Measurements from ENCODE around the gene P2RY2. TPM values are rescaled to one million over a fixed set of nuclear protein-coding genes. Genes with fewer than 3 reads are reported as not detected.

Gene P2RY2
- polyA plus RNA-seq, 1 of the 3 experiments (the other 2 are of a cell fraction): 0.12 TPM

DNA sequence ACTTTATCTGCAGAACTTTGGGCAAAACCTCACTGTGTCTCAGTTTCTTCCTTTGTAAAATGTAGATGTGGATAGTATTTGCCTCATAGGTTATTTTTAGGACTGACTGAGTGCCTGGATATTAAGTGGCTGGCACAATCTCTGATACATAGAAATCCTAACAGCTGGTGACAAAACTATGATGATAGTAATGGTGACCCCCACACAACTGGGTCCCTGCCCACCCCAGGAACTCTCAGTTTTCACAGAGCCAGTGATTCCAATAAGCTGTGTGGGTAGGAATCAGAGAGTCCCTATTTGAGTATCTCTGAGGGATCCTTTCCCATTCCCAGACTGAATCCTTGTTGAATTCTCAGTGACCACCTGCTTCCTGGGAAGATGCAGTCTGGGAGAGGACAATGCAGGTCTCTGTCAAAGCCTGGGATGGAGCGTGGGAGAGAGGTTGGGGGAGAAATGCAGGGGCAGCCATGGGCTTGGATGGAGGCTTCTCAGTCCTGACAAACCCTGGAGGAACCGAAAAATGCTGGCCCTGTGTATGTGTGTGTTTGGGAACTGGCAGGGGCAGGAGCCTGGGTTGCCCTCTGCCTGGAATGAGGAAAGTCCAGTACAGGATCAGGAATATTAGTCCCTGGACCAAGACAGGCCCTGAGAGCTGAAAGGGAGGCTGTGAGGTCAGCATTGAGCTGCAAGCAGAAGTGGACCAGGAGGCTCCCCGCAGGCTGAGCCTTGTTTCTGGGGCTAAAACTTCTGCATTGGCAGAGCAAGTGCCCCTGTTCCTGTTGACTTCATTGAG lies 48.0 kb downstream of the P2RY2 start (continued):
- TF ChIP-seq, protein P1, sequence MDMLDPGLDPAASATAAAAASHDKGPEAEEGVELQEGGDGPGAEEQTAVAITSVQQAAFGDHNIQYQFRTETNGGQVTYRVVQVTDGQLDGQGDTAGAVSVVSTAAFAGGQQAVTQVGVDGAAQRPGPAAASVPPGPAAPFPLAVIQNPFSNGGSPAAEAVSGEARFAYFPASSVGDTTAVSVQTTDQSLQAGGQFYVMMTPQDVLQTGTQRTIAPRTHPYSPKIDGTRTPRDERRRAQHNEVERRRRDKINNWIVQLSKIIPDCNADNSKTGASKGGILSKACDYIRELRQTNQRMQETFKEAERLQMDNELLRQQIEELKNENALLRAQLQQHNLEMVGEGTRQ (IDR thresholded peaks at IDR 0.05; ENCODE audit: borderline replicate concordance, low read depth, low read length): no peak
- TF ChIP-seq FOSL2 (IDR thresholded peaks at IDR 0.05; ENCODE audit: borderline replicate concordance, low read depth) (no peak), TEAD4 (IDR thresholded peaks at IDR 0.05; ENCODE audit: borderline replicate concordance, insufficient read depth) (no peak)
- TF ChIP-seq, protein P2, sequence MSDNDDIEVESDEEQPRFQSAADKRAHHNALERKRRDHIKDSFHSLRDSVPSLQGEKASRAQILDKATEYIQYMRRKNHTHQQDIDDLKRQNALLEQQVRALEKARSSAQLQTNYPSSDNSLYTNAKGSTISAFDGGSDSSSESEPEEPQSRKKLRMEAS (IDR thresholded peaks at IDR 0.05; ENCODE audit: low read depth): no peak

DNA sequence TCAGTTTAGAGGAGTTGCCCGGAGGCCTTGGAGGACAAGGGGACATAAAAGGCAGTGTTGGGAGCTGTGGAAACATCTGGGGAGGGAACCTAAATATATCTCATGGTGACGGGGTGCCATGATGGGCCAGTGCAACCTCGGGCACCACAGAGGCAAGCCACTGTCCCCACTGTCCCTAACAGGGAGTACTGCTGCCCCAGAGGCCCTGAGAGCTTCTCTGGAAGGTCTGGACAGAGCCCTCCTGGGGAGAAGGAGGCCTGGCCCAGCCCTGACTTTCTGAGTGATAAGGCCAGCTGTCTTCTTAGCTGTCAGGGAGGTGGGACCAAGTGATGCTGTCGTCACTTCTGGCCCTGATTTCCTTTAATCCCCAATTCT lies 48.6 kb downstream of the P2RY2 start:
- Histone ChIP-seq H4K20me1 (ENCODE audit: insufficient read depth) (no peaks in the 10 kb centered on the region), H3K79me2 (ENCODE audit: insufficient read depth) (no peaks in the 10 kb centered on the region), H3K4me1 (ENCODE audit: control insufficient read depth in 1 of 2, insufficient read depth in 2 of 2, low read depth in 1 of 2, low read length in 1 of 2) (peaks cover under 1 to 31% of the 10 kb centered on the region in 2 experiments; a peak in 2 of 4 replicates), H3K4me3 (ENCODE audit: low read depth in 2 of 2, low read length in 1 of 2) (no peak overlapping the region), H3K27ac (ENCODE audit: low read depth in 2 of 2, low read length in 1 of 2) (no peak overlapping the region), H3K27me3 (ENCODE audit: insufficient read depth) (no peaks in the 10 kb centered on the region), H3K9ac (no peak overlapping the region), H2AFZ (ENCODE audit: low read depth) (no peak overlapping the region), H3F3A (replicated peaks; ENCODE audit: insufficient read depth) (no peaks in the 10 kb centered on the region), H3K4me2 (no peak overlapping the region), H3K9me2 (no peaks in the 10 kb centered on the region), H3K36me3 (replicated peaks in 1 of 2; ENCODE audit: control insufficient read depth in 1 of 2, insufficient read depth in 2 of 2, low read length in 1 of 2) (no peaks in the 10 kb centered on the region), H3K9me3 (no peaks in the 10 kb centered on the region)
- DNase-seq: no peak
- ChIA-PET CTCF (interaction anchor here (0.9 to 15.0 kb wide), 4 partner anchors 19 to 69 kb away, joined by 4 to 179 read pairs (median 72); no protein-coding TSS in a partner anchor), POLR2A (no interaction called here)
- WGBS (ENCODE audit: low lambda C conversion rate): 80% methylated on average over 3 of the region's 4 CpGs
- no peak for TF ChIP-seq JUND (IDR thresholded peaks at IDR 0.05)
- TF ChIP-seq EZH2phosphoT487 (IDR thresholded peaks at IDR 0.05; ENCODE audit: borderline replicate concordance, low read depth): no peak
- TF ChIP-seq, protein P3, sequence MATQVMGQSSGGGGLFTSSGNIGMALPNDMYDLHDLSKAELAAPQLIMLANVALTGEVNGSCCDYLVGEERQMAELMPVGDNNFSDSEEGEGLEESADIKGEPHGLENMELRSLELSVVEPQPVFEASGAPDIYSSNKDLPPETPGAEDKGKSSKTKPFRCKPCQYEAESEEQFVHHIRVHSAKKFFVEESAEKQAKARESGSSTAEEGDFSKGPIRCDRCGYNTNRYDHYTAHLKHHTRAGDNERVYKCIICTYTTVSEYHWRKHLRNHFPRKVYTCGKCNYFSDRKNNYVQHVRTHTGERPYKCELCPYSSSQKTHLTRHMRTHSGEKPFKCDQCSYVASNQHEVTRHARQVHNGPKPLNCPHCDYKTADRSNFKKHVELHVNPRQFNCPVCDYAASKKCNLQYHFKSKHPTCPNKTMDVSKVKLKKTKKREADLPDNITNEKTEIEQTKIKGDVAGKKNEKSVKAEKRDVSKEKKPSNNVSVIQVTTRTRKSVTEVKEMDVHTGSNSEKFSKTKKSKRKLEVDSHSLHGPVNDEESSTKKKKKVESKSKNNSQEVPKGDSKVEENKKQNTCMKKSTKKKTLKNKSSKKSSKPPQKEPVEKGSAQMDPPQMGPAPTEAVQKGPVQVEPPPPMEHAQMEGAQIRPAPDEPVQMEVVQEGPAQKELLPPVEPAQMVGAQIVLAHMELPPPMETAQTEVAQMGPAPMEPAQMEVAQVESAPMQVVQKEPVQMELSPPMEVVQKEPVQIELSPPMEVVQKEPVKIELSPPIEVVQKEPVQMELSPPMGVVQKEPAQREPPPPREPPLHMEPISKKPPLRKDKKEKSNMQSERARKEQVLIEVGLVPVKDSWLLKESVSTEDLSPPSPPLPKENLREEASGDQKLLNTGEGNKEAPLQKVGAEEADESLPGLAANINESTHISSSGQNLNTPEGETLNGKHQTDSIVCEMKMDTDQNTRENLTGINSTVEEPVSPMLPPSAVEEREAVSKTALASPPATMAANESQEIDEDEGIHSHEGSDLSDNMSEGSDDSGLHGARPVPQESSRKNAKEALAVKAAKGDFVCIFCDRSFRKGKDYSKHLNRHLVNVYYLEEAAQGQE (IDR thresholded peaks at IDR 0.05; ENCODE audit: low read depth, low read length): no peak
- no peak for TF ChIP-seq TEAD4 (IDR thresholded peaks at IDR 0.05; ENCODE audit: borderline replicate concordance, insufficient read depth)
- no peak for TF ChIP-seq MEF2A (IDR thresholded peaks at IDR 0.05; ENCODE audit: borderline replicate concordance, low read depth)
